Caki2 (cell line): ENCODE measurements around the gene CYB5R3. TPM values are rescaled to one million over a fixed set of nuclear protein-coding genes. Genes with fewer than 3 reads are reported as not detected.

Experiments
- total RNA-seq: library from RNA; depleted of rRNA; stranded (reverse); fragments of >200 nt; shearing (Covaris generic); gene quantifications from 2 replicates; pipeline ENCODE4 v1.2.3, GENCODE V29; 2014; ENCODE audit warnings: low replicate concordance; rRNA removed

Gene CYB5R3
- total RNA-seq, 1 experiment from 2014 or later = 95.7 TPM

Other genes with a start within 250 kb of the CYB5R3 start
- gene NFAM1, start 217.0 kb downstream of the CYB5R3 start, total RNA-seq = 0.03 and 0.17 TPM in 2 replicates
- gene RRP7A, start 129.6 kb downstream of the CYB5R3 start, total RNA-seq = 56.6 and 77.4 TPM in 2 replicates
- gene SERHL2, start 95.4 kb downstream of the CYB5R3 start, total RNA-seq = 2.9 TPM in 1 of 2 replicates, not detected in the other
- gene POLDIP3, start 34.5 kb downstream of the CYB5R3 start, total RNA-seq = 10.9 and 15.7 TPM in 2 replicates
- not detected in 2 replicates for gene ATP5MGL, start 8.8 kb downstream of the CYB5R3 start, total RNA-seq
- 5.6 and 8.3 TPM in 2 replicates for gene A4GALT, start 71.5 kb upstream of the CYB5R3 start, total RNA-seq
- 29.8 TPM in 2 replicates for gene ARFGAP3, start 207.9 kb upstream of the CYB5R3 start, total RNA-seq